ENCODE measurements around the gene LHFPL2. TPM values are rescaled to one million over a fixed set of nuclear protein-coding genes. Genes with fewer than 3 reads are reported as not detected.
"Not testable (repeated sequence)": the region's sequence is repeated elsewhere in the genome, so short reads cannot be mapped to it uniquely, and the experiment has no call there.

LHFPL2 gene, protein sequence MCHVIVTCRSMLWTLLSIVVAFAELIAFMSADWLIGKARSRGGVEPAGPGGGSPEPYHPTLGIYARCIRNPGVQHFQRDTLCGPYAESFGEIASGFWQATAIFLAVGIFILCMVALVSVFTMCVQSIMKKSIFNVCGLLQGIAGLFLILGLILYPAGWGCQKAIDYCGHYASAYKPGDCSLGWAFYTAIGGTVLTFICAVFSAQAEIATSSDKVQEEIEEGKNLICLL
- total RNA-seq: 126 TPM in 2 replicates
- polyA plus RNA-seq: 96.6 and 101 TPM in 2 replicates

DNA sequence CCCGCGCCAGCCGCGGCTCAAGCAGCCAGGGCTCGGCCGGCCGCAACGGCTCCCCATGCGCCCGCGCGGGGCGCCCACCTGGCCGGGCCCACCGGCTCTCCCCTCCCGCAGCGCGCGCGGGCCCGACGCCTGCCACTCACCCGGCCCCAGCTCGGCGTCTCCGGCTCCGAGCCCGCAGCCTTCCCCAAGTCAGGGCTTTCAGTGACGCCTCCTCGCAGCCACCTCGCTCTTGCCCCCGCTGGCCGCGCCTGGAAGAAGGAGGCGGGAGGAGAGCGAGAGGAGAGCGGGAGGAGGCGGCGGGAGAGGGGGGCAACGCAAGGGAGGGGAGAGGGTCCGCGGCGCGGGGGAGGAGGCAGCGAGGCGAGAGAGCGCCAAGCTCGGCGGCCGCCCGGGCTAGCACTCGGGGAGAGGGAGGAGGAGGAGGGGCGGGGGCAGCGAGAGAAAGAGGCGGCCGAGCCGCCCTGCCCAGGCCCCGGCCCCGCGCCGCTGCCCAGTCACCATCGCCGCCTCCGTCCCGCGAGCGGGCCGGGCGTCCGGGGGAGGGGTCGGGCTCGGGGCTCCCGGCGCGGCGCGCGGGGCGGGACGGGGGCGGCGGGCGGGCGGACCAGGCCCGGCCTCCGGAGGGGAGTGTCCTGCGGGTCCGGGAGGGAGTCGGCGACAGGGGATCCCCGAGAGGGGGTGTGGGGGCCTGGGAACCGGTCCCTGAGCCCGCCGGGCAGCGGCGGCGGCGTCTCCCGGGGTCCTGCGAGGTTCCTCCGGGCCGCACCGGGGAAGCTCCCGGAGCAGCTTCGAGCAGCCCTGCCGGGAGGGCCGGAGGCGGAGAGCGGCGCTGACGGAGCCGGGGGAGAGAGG is at the start of gene LHFPL2:
Gene LHFPL2 (minus strand): TSS at position 414 of the 852 bp plus-strand sequence. CDS start 138,559 bp downstream, outside the sequence.
- TF ChIP-seq, protein P1, sequence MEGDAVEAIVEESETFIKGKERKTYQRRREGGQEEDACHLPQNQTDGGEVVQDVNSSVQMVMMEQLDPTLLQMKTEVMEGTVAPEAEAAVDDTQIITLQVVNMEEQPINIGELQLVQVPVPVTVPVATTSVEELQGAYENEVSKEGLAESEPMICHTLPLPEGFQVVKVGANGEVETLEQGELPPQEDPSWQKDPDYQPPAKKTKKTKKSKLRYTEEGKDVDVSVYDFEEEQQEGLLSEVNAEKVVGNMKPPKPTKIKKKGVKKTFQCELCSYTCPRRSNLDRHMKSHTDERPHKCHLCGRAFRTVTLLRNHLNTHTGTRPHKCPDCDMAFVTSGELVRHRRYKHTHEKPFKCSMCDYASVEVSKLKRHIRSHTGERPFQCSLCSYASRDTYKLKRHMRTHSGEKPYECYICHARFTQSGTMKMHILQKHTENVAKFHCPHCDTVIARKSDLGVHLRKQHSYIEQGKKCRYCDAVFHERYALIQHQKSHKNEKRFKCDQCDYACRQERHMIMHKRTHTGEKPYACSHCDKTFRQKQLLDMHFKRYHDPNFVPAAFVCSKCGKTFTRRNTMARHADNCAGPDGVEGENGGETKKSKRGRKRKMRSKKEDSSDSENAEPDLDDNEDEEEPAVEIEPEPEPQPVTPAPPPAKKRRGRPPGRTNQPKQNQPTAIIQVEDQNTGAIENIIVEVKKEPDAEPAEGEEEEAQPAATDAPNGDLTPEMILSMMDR (IDR thresholded peaks at IDR 0.05; ENCODE audit: low read depth, low read length): no peak
- no peaks in the 10 kb centered on the region for H3K36me3 ChIP-seq
- peak; percentile 90 to 92 for DNase-seq (ENCODE audit: low read depth in 1 of 2, low spot score in 1 of 2)

DNA sequence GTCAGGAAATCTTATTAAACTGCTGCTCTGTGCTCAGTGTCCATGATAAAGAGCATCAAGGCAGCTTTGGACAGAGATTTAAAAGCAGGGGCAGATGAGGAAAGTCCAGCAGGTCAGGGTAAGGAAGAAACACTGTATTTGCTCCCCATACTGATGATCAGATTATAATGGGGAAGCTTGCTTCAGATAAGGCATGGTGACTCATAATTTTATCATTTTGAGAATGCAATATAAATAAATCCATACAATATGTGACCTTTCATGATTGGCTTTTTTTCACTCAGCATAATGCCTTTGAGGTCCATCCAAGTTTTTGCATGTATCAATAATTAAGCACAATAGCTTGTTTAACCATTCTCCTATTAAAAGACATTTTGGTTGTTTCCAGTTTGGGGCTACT is 48.1 kb upstream of the LHFPL2 start:
- Histone ChIP-seq H3K27me3 (no peaks in the 10 kb centered on the region), H3K4me1 (ENCODE audit: low read depth) (no peaks in the 10 kb centered on the region), H3K9me3 (ENCODE audit: low read depth) (no peaks in the 10 kb centered on the region), H3K27ac (no peak overlapping the region), H3K4me3 (no peak overlapping the region), H3K36me3 (no peaks in the 10 kb centered on the region)
- no peak for DNase-seq (ENCODE audit: low read depth in 1 of 2, low spot score in 1 of 2)
- TF ChIP-seq, protein P1 (IDR thresholded peaks at IDR 0.05; ENCODE audit: low read depth, low read length): no peak

More for the DNA sequence above, at the start of gene LHFPL2:
- H3K27me3 ChIP-seq: no peaks in the 10 kb centered on the region
- peak within 1 kb of the TSS; percentile 98 for H3K27ac ChIP-seq
- peaks cover 24% of the 10 kb centered on the region for H3K4me1 ChIP-seq (ENCODE audit: low read depth)
- no peaks in the 10 kb centered on the region for H3K9me3 ChIP-seq (ENCODE audit: low read depth)
- H3K4me3 ChIP-seq: peak within 1 kb of the TSS; percentile 92

DNA sequence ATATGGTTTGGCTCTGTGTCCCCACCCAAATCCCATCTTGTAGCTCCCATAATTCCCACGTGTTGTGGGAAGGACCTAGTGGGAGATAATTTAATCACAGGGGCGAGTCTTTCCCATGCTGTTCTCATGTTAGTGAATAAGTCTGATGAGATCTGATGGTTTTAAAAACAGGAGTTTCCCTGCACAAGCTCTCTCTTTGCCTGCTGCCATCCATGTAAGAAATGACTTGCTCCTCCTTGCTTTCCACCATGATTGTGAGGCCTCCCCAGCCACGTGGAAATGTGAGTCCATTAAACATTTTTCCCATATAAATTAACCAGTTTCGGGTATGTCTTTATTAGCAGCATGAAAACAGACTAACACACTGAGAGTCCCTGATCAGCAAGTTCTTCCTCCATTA is 47.5 kb upstream of the LHFPL2 start:
- not testable (repeated sequence) for H3K4me1 ChIP-seq (ENCODE audit: low read depth); H3K27me3 ChIP-seq; H3K36me3 ChIP-seq; H3K27ac ChIP-seq; H3K9me3 ChIP-seq (ENCODE audit: low read depth); DNase-seq (ENCODE audit: low read depth in 1 of 2, low spot score in 1 of 2); H3K4me3 ChIP-seq

DNA sequence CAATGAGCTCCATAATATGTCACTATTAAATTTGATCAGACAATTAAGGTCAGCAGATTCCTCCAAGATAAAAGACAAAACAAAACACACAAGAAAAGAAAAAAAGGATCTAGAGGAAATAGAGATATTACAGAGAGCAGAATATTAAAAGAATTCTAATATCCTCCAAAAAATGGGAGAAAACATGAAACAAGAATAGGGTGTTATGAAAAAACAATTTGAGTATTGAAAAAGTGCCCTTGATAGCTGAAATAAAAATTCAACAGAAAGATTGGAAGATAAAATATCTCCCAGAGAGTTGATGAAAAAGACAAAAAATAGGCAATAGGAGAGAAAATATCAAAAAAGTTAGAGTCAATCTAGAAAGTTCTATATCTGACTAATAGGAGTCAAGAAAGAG is 44.8 kb upstream of the LHFPL2 start:
- no peaks in the 10 kb centered on the region for H3K4me1 ChIP-seq (ENCODE audit: low read depth)
- H3K9me3 ChIP-seq (ENCODE audit: low read depth): no peaks in the 10 kb centered on the region
- H3K27ac ChIP-seq: no peak overlapping the region
- no peak overlapping the region for H3K4me3 ChIP-seq
- TF ChIP-seq, protein P1 (IDR thresholded peaks at IDR 0.05; ENCODE audit: low read depth, low read length): no peak
- H3K36me3 ChIP-seq: no peaks in the 10 kb centered on the region
- H3K27me3 ChIP-seq: no peaks in the 10 kb centered on the region
- DNase-seq (ENCODE audit: low read depth in 1 of 2, low spot score in 1 of 2): no peak

DNA sequence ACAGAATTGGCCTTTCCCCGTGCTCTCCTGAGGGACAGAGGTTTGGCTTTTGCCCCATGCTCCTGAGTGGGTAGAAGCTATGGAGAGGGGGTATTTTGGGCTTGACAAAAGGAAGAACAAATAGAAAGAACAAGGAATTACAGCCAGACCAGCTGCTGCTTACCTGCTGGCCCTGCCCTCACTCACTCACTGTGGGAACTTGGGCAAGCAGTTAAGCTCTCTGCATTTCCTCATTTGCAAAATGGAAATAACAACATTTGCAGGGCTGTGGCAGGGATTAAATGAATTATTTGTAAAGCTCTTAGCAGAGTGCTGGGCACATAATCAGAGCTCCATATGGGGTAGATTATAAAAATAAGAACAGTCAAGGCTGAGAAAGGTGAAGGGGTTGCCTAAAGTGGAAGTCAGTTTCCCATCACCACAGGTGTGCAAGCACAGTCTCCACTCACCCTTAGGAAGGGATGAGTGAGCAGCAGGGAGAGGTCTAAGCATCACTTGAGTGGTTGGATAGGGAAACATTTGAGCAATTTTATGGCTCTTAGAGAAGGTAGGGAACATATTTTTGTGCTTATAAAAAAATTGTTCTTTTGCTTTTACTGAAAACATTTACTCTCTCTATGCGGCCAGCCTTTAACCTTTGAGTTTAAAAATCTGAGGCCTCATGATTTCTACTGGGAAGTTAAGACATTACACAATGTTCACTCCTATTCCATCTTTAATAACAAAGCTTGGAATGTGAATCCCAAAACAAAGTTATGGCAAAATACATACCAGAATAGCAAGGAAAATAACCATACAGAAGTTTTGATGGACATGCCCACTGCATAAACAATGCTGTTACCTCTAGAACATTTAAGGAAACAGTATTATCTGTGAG is 42.8 kb upstream of the LHFPL2 start:
- TF ChIP-seq, protein P1 (IDR thresholded peaks at IDR 0.05; ENCODE audit: low read depth, low read length): no peak
- H3K9me3 ChIP-seq (ENCODE audit: low read depth): no peaks in the 10 kb centered on the region
- H3K27ac ChIP-seq: no peak overlapping the region
- DNase-seq (ENCODE audit: low read depth in 1 of 2, low spot score in 1 of 2): no peak
- no peak overlapping the region for H3K4me3 ChIP-seq
- H3K27me3 ChIP-seq: no peaks in the 10 kb centered on the region
- no peaks in the 10 kb centered on the region for H3K4me1 ChIP-seq (ENCODE audit: low read depth)
- no peaks in the 10 kb centered on the region for H3K36me3 ChIP-seq
